GM18505 (cell line): ENCODE data around the gene PLCL1.

ENCODE experiments used
- ATAC-seq: cut with Tn5 transposase; IDR thresholded peaks from one replicate; pipeline ENCODE4 v1.9.1; 2021; ENCODE audit not compliant: unreplicated experiment
- POLR2A ChIP-seq: IDR thresholded peaks from 4 replicates; pipeline ENCODE4 v1.6.1; 2011; ENCODE audit warnings: borderline replicate concordance; ENCODE audit not compliant: insufficient read depth, insufficient read length; ENCODE audit errors: extremely low read depth

The PLCL1 gene

GRCh38 chr2:197891897-197892442 is 87.6 kb downstream of the PLCL1 start:
- no peak for ATAC-seq
- no peak for TF ChIP-seq POLR2A

GRCh38 chr2:197893403-197894177 is 89.2 kb downstream of the PLCL1 start:
- no peak for TF ChIP-seq POLR2A
- no peak for ATAC-seq

GRCh38 chr2:197894751-197895274 is 90.4 kb downstream of the PLCL1 start:
- TF ChIP-seq POLR2A, result no peak

GRCh38 chr2:197897960-197898678 is 93.7 kb downstream of the PLCL1 start:
- ATAC-seq, result no peak
- no peak for TF ChIP-seq POLR2A

More at GRCh38 chr2:197894751-197895274, 90.4 kb downstream of the PLCL1 start:
- no peak for ATAC-seq

GRCh38 chr2:197904446-197904845 is 100.1 kb downstream of the PLCL1 start:
- no peak for TF ChIP-seq POLR2A
- ATAC-seq, result no peak

GRCh38 chr2:197908156-197908555 is 103.8 kb downstream of the PLCL1 start:
- no peak for ATAC-seq
- no peak for TF ChIP-seq POLR2A

GRCh38 chr2:197908990-197909776 is 104.8 kb downstream of the PLCL1 start:
- no peak for TF ChIP-seq POLR2A
- ATAC-seq, result no peak

GRCh38 chr2:197911667-197912066 is 107.3 kb downstream of the PLCL1 start:
- TF ChIP-seq POLR2A, result no peak
- ATAC-seq, result no peak

- no peak for ATAC-seq
- no peak for TF ChIP-seq POLR2A
These were observed 108.7 kb downstream of the PLCL1 start for GRCh38 chr2:197913084-197913483.

- ATAC-seq, result no peak
These were observed 110.4 kb downstream of the PLCL1 start for GRCh38 chr2:197914778-197915177.

GRCh38 chr2:197915548-197916265 is 111.3 kb downstream of the PLCL1 start:
- ATAC-seq, result no peak
- TF ChIP-seq POLR2A, result no peak

More at GRCh38 chr2:197914778-197915177, 110.4 kb downstream of the PLCL1 start:
- no peak for TF ChIP-seq POLR2A

GRCh38 chr2:197919487-197919886 is 115.1 kb downstream of the PLCL1 start:
- TF ChIP-seq POLR2A, result no peak
- ATAC-seq, result no peak
